Stimulated activated naive CD8-positive, alpha-beta T cell treated with anti-CD3 and anti-CD28 coated beads, Interleukin-15, Interleukin-2, amounts not matched to agents 100 ng/mL and 50 ng/mL, for 24 hours (primary cell): ENCODE data around the gene SYCP2L.
"Not testable (repeated sequence)": the region's sequence is repeated elsewhere in the genome, so short reads cannot be mapped to it uniquely, and the experiment has no call there.

Experiments used
- H3K27ac Mint-ChIP-seq: one replicate; pipeline ENCODE4 v1.8.0; 2021; ENCODE audit warnings: mild to moderate bottlenecking, mixed read lengths
- H3K27me3 Mint-ChIP-seq: one replicate; pipeline ENCODE4 v1.8.0; 2021; ENCODE audit warnings: mixed read lengths
- H3K36me3 Mint-ChIP-seq: one replicate; pipeline ENCODE4 v1.8.0; 2021; ENCODE audit warnings: low read depth, mixed read lengths
- H3K4me1 Mint-ChIP-seq: one replicate; pipeline ENCODE4 v1.8.0; 2021; ENCODE audit warnings: low read depth, mixed read lengths
- H3K4me3 Mint-ChIP-seq: one replicate; pipeline ENCODE4 v1.8.0; 2021; ENCODE audit warnings: mild to moderate bottlenecking, mixed read lengths
- H3K9me3 Mint-ChIP-seq: one replicate; pipeline ENCODE4 v1.8.0; 2021; ENCODE audit warnings: mixed read lengths

SYCP2L gene

DNA sequence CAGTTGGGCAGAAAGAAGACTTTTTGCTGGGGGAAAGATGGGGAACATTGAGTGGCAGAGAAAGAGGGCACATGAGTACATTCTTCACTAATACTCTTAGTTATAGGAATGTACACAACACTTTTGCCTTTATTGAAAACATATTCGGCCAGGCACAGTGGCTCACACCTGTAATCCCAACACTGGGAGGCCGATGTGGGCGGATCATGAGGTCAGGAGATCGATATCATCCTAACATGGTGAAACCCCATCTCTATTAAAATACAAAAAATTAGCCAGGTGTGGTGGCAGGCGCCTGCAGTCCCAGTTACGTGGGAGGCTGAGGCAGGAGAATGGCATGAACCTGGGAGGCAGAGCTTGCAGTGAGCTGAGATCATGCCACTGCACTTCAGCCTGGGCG, 23.8 kb upstream of the SYCP2L start:
- not testable (repeated sequence) for H3K9me3 Mint-ChIP-seq, H3K4me3 Mint-ChIP-seq, H3K4me1 Mint-ChIP-seq, H3K36me3 Mint-ChIP-seq, H3K27ac Mint-ChIP-seq, H3K27me3 Mint-ChIP-seq

GRCh38 chr6:10866709-10867108, 20.1 kb upstream of the SYCP2L start:
- not testable (repeated sequence) for H3K27ac Mint-ChIP-seq, H3K4me3 Mint-ChIP-seq, H3K9me3 Mint-ChIP-seq, H3K4me1 Mint-ChIP-seq, H3K36me3 Mint-ChIP-seq
- peaks cover 11% of the 10 kb centered on the region for H3K27me3 Mint-ChIP-seq

GRCh38 chr6:10867952-10868351, 18.9 kb upstream of the SYCP2L start:
- Mint-ChIP-seq H3K27ac (no peak overlapping the region), H3K9me3 (no peaks in the 10 kb centered on the region), H3K27me3 (peaks cover 11% of the 10 kb centered on the region), H3K4me3 (no peak overlapping the region), H3K36me3 (no peaks in the 10 kb centered on the region), H3K4me1 (no peaks in the 10 kb centered on the region)

DNA sequence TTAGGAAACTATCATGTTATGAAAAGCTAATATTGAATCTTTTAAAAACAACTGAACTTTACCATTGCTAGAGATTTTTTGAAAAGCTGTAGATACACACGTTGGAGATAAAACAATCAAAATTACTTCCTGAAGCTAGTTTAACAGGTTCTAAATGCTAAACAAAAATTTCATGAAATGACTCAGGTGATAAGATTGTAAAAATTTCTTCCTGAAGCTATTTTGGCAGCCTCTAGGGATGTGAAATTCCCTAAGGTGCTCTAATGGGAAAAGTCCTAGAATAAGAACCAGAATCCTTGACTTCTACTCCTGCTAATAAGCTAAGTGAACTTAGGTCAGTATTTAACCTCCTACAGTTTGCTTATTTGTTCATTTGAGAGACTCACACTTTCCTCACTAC, 13.5 kb upstream of the SYCP2L start:
- Mint-ChIP-seq H3K4me3 (no peak overlapping the region), H3K4me1 (no peaks in the 10 kb centered on the region), H3K27ac (no peak overlapping the region)

GRCh38 chr6:10874207-10874606, 12.6 kb upstream of the SYCP2L start:
- Mint-ChIP-seq H3K4me3 (no peak overlapping the region), H3K36me3 (no peaks in the 10 kb centered on the region), H3K4me1 (no peaks in the 10 kb centered on the region), H3K27me3 (peaks cover 16% of the 10 kb centered on the region), H3K9me3 (no peaks in the 10 kb centered on the region), H3K27ac (no peak overlapping the region)

More for the DNA sequence above, 13.5 kb upstream of the SYCP2L start:
- Mint-ChIP-seq H3K27me3 (peaks cover 15% of the 10 kb centered on the region), H3K36me3 (no peaks in the 10 kb centered on the region), H3K9me3 (no peaks in the 10 kb centered on the region)

DNA sequence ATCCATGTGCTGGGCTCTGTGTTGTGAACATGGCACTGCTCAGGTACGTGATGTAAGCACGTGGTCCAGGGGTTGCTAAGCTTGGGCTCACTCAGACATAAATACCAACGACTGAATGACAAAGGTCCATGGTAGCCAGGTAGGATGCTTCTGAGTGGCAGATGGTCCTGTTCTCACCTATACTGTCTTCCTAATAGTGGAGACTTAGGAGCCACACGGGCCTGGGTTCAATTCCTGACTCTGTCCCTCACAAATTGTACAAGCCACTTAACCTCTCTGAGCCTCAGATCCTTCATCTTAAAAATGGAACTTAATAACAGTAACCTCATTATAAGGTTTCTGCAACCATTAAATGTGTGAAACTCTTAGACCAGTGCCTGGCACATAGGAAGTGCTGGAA, 11.8 kb upstream of the SYCP2L start:
- no peak overlapping the region for H3K27ac Mint-ChIP-seq
- H3K4me3 Mint-ChIP-seq = no peak overlapping the region
- no peaks in the 10 kb centered on the region for H3K4me1 Mint-ChIP-seq
- H3K36me3 Mint-ChIP-seq = no peaks in the 10 kb centered on the region
- H3K27me3 Mint-ChIP-seq = peaks cover 21% of the 10 kb centered on the region
- no peaks in the 10 kb centered on the region for H3K9me3 Mint-ChIP-seq

DNA sequence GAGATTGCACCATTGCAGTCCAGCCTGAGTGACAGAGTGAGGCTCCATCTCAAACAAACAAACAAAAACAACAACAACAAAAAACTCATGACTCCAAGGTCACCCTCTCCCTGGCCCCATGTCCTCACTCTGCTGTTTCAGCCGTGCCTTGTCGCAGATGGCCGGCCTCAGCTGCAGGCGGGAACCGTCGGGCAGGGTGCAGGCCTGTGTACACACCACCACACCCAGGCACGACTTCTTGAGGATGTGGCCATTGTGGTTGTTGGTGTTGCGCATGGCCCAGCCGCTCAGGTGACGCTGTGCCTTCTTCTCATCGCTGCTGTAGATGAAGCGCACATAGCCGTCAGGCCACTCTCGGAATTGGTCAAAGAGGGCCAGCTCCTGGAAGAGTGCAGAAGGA, 9.8 kb upstream of the SYCP2L start:
- H3K27me3 Mint-ChIP-seq = peaks cover 32% of the 10 kb centered on the region
- H3K4me3 Mint-ChIP-seq = no peak overlapping the region
- H3K27ac Mint-ChIP-seq = no peak overlapping the region
- H3K36me3 Mint-ChIP-seq = no peaks in the 10 kb centered on the region
- H3K9me3 Mint-ChIP-seq = no peaks in the 10 kb centered on the region
- no peaks in the 10 kb centered on the region for H3K4me1 Mint-ChIP-seq

DNA sequence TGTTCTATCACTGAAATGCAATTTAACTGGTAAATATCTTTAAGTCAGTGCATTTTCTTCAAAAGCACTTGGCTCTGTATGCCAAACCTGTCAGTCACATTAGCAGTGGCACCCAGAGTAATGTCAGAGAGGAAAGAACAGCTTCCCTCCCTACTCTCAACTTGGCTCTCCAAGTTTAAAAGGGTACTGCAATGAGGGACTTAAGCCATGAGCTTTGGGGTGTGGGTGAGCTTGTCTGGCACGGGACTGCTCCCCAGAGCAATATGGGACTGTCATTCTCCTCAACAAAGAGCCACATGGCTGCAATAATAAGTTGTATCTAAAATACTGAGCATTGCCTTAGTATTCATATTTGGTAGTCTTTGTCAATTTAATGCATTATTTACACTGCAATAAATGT, 9.0 kb upstream of the SYCP2L start:
- H3K4me1 Mint-ChIP-seq = no peaks in the 10 kb centered on the region

GRCh38 chr6:10880366-10880765, 6.5 kb upstream of the SYCP2L start:
- Mint-ChIP-seq H3K27me3 (peaks cover 58% of the 10 kb centered on the region), H3K4me1 (peaks cover 4% of the 10 kb centered on the region), H3K36me3 (no peaks in the 10 kb centered on the region), H3K27ac (no peak overlapping the region), H3K4me3 (no peak overlapping the region), H3K9me3 (no peaks in the 10 kb centered on the region)

More for the DNA sequence above, 9.0 kb upstream of the SYCP2L start:
- Mint-ChIP-seq H3K9me3 (no peaks in the 10 kb centered on the region), H3K27ac (no peak overlapping the region), H3K27me3 (peaks cover 40% of the 10 kb centered on the region), H3K4me3 (no peak overlapping the region), H3K36me3 (no peaks in the 10 kb centered on the region)

GRCh38 chr6:10882253-10882630, 4.6 kb upstream of the SYCP2L start:
- not testable (repeated sequence) for H3K36me3 Mint-ChIP-seq, H3K9me3 Mint-ChIP-seq, H3K4me1 Mint-ChIP-seq, H3K4me3 Mint-ChIP-seq, H3K27ac Mint-ChIP-seq
- peaks cover 73% of the 10 kb centered on the region for H3K27me3 Mint-ChIP-seq

DNA sequence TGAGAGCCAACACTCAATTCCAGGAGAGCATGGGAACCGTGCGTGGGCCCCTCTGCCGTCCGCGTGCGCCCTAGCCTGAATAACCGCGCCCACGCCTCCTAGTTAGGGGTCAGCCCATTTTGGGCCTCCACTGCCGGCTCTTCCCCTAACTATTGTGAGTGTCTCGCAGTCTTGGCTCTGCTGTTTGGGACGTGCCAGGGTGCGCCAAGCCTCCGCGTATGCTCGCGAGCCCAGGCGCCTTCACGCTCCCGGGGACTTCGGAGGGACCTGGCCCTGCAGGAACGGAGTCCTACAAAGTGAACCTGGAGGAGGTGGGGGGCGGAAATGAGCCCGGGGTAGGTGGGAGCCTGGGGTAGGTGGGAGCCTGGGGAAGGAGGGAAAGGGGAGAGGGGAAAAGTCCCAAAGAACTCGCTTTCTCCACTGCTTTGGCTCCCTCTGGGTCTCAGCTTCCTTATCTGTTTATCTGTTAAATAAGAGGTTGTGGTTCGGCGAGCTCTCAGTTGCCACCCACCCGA, 4.1 kb upstream of the SYCP2L start:
- no peak overlapping the region for H3K27ac Mint-ChIP-seq
- H3K4me3 Mint-ChIP-seq = no peak overlapping the region

GRCh38 chr6:10883312-10884244, 3.3 kb upstream of the SYCP2L start:
- no peak overlapping the region for H3K27ac Mint-ChIP-seq
- H3K4me3 Mint-ChIP-seq = no peak overlapping the region
- peaks cover 81% of the 10 kb centered on the region for H3K27me3 Mint-ChIP-seq
- no peaks in the 10 kb centered on the region for H3K9me3 Mint-ChIP-seq
- peaks cover 9% of the 10 kb centered on the region for H3K4me1 Mint-ChIP-seq
- H3K36me3 Mint-ChIP-seq = no peaks in the 10 kb centered on the region

More for the DNA sequence above, 4.1 kb upstream of the SYCP2L start:
- peaks cover 73% of the 10 kb centered on the region for H3K27me3 Mint-ChIP-seq
- peaks cover 7% of the 10 kb centered on the region for H3K4me1 Mint-ChIP-seq
- H3K36me3 Mint-ChIP-seq = no peaks in the 10 kb centered on the region
- no peaks in the 10 kb centered on the region for H3K9me3 Mint-ChIP-seq

DNA sequence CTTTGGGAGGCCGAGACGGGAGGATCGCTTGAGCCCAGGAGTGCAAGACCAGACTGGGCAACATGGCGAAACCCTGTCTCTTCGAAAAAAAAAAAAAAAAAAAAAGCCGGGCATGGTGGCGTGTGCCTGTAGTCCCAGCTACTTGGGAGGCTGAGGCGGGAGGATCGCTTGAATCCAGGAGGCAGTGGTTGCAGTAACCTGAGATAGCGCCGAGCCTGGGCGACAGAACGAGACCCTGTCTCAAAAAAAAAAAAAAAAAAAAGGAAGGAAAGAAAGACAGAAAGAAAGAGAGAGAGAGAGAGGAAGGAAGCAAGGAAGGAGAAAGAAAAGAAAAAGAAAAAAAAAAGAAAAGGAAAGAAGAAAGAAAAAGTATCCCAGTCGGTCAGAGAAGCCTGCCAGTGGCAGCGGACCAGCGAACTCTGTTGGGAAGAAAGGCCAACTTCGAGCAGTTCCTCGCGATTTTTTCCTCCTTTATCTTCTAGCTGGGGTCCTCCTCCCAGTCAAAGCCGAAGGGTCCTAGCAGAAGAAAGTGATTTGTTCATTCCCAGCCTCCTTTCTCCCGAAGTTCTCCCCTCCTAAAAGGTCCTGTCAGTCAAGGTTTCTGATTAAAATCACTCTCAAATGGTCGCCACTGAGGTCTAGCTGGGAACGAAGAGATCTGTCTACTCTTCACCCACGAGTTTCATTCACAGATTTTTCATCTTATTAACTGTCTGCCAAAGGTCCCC, 2.4 kb upstream of the SYCP2L start:
- Mint-ChIP-seq H3K36me3 (no peaks in the 10 kb centered on the region), H3K4me1 (peaks cover 9% of the 10 kb centered on the region), H3K4me3 (no peak overlapping the region), H3K27me3 (peaks cover 85% of the 10 kb centered on the region), H3K27ac (no peak overlapping the region), H3K9me3 (no peaks in the 10 kb centered on the region)

DNA sequence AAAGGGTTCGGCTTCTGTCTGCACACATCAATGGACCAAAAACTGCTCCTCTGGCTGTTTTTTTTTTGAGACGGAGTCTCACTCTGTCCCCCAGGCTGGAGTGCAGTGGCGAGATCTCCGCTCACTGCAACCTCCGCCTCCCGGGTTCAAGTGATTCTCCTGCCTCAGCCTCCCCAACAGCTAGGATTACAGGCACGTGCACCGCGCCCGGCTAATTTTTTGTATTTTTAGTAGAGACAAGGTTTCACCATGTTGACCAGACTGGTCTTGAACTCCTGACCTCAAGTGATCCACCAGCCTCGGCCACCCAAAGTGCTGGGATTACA, 524 bp upstream of the SYCP2L start:
- H3K4me1 Mint-ChIP-seq, H3K36me3 Mint-ChIP-seq, H3K4me3 Mint-ChIP-seq, H3K27ac Mint-ChIP-seq, H3K9me3 Mint-ChIP-seq: not testable (repeated sequence)
- H3K27me3 Mint-ChIP-seq = peaks cover 80% of the 10 kb centered on the region

DNA sequence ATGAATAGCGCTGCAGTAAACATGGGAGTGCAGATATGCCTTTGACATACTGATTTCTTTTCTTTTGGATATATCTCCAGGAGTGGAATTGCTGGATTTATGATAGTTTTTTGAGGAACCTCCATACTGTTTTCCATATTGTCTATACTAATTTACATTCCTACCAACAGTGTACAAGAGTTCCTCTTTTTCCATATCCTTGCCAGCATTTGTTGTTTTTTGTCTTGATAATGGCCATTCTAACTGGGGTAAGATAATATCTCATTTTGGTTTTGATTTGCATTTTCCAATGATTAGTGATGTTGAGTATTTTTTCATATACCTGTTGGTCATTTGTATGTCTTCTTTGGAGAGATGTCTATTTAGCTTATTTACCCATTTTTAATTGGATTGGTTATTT, 3.3 kb downstream of the SYCP2L start:
- Mint-ChIP-seq H3K4me3 (no peak overlapping the region), H3K27me3 (peaks cover 58% of the 10 kb centered on the region), H3K4me1 (peaks cover 4% of the 10 kb centered on the region), H3K9me3 (no peaks in the 10 kb centered on the region), H3K36me3 (no peaks in the 10 kb centered on the region), H3K27ac (no peak overlapping the region)
